Adipose tissue (tissue), 3 donors: ENCODE data around the gene ARHGAP12. TPM values are rescaled to one million over a fixed set of nuclear protein-coding genes. Genes with fewer than 3 reads are reported as not detected.
"Not testable (repeated sequence)": the region's sequence is repeated elsewhere in the genome, so short reads cannot be mapped to it uniquely, and the experiment has no call there.

Experiments
- H3K27ac ChIP-seq: one replicate; pipeline ENCODE4 v1.5.1; 2013; ENCODE audit warnings: low read depth, low read length
- WGBS, 3 donors: extraction: QIAGEN DNeasy Blood & Tissue Kit; methylation state at CpG; one replicate each; pipeline ENCODE4 v1.1.7; 2013; 5-methylcytosine and 5-hydroxymethylcytosine counted together
- polyA plus RNA-seq, 3 donors: library from polyadenylated mRNA; stranded (reverse); fragments of 200-250 nt; gene quantifications; one replicate each; pipeline ENCODE4 v1.2.3, GENCODE V29; 2013
- donor health status: healthy with polysubstance abuse.
- donor health status: Bipolar disorder and iron deficiency.
- donor health status: healthy.

Gene ARHGAP12
- polyA plus RNA-seq, 3 donors: 7.8 to 25.8 (median 9.2) TPM

- 25 to 92% (median 78%) methylated on average over 1 of the region's 1 CpG for WGBS, 3 donors
- H3K27ac ChIP-seq: no peak overlapping the region
Measured at GRCh38 chr10:31905586-31905985, 23.0 kb downstream of the ARHGAP12 start.

- 88 to 100% (median 95%) methylated on average over 1 of the region's 1 CpG for WGBS, 3 donors
- H3K27ac ChIP-seq: no peak overlapping the region
Measured at GRCh38 chr10:31902625-31903024, 26.0 kb downstream of the ARHGAP12 start.

GRCh38 chr10:31897506-31897905 is 31.1 kb downstream of the ARHGAP12 start:
- no peak overlapping the region for H3K27ac ChIP-seq
- 46 to 71% (median 68%) methylated on average over 2 of the region's 2 CpGs for WGBS, 3 donors

- H3K27ac ChIP-seq: no peak overlapping the region
- 64 to 89% (median 72%) methylated on average over 1 of the region's 1 CpG for WGBS, 3 donors
Measured at GRCh38 chr10:31896968-31897384, 31.7 kb downstream of the ARHGAP12 start.

GRCh38 chr10:31895722-31896121 is 32.9 kb downstream of the ARHGAP12 start:
- H3K27ac ChIP-seq: not testable (repeated sequence)
- 95 to 99% (median 98%) methylated on average over 5 to 6 of the region's 6 CpGs for WGBS, 3 donors

GRCh38 chr10:31888442-31888841 is 40.2 kb downstream of the ARHGAP12 start:
- H3K27ac ChIP-seq: no peak overlapping the region
- 50 to 74% (median 72%) methylated on average over 1 of the region's 1 CpG for WGBS, 3 donors

- H3K27ac ChIP-seq: no peak overlapping the region
- 96 to 99% (median 97%) methylated on average over 7 of the region's 7 CpGs for WGBS, 3 donors
Measured at GRCh38 chr10:31887850-31888249, 40.8 kb downstream of the ARHGAP12 start.

- no peak overlapping the region for H3K27ac ChIP-seq
- WGBS, 3 donors: 57 to 87% (median 68%) methylated on average over 1 of the region's 1 CpG
Measured at GRCh38 chr10:31886885-31887284, 41.7 kb downstream of the ARHGAP12 start.

GRCh38 chr10:31885971-31886370 is 42.7 kb downstream of the ARHGAP12 start:
- H3K27ac ChIP-seq: no peak overlapping the region

- H3K27ac ChIP-seq: no peak overlapping the region
- 85 to 95% (median 87%) methylated on average over 2 of the region's 2 CpGs for WGBS, 3 donors
Measured at GRCh38 chr10:31884386-31884785, 44.2 kb downstream of the ARHGAP12 start.

- H3K27ac ChIP-seq: no peak overlapping the region
- WGBS, 3 donors: 49 to 65% (median 56%) methylated on average over 3 of the region's 3 CpGs
Measured at GRCh38 chr10:31883397-31883796, 45.2 kb downstream of the ARHGAP12 start.

- no peak overlapping the region for H3K27ac ChIP-seq
Measured at GRCh38 chr10:31878486-31878885, 50.1 kb downstream of the ARHGAP12 start.

- WGBS, 3 donors: 75 to 76% (median 75%) methylated on average over 6 of the region's 6 CpGs
- no peak overlapping the region for H3K27ac ChIP-seq
Measured at GRCh38 chr10:31876652-31877352, 51.8 kb downstream of the ARHGAP12 start.

- 92 to 98% (median 96%) methylated on average over 2 of the region's 2 CpGs for WGBS, 3 donors
- H3K27ac ChIP-seq: no peak overlapping the region
Measured at GRCh38 chr10:31875608-31876007, 53.0 kb downstream of the ARHGAP12 start.

GRCh38 chr10:31873724-31874123 is 54.9 kb downstream of the ARHGAP12 start:
- H3K27ac ChIP-seq: no peak overlapping the region
- WGBS, 3 donors: 60 to 76% (median 76%) methylated on average over 1 of the region's 1 CpG

- WGBS, 3 donors: 59 to 84% (median 80%) methylated on average over 7 of the region's 7 CpGs
- H3K27ac ChIP-seq: no peak overlapping the region
Measured at GRCh38 chr10:31871266-31872065, 57.2 kb downstream of the ARHGAP12 start.

GRCh38 chr10:31867646-31868045 is 61.0 kb downstream of the ARHGAP12 start:
- no peak overlapping the region for H3K27ac ChIP-seq
- WGBS, 3 donors: 94 to 96% (median 96%) methylated on average over 3 of the region's 3 CpGs

GRCh38 chr10:31866118-31866670 is 62.4 kb downstream of the ARHGAP12 start:
- 77 to 86% (median 80%) methylated on average over 4 of the region's 4 CpGs for WGBS, 3 donors
- H3K27ac ChIP-seq: no peak overlapping the region

- H3K27ac ChIP-seq: no peak overlapping the region
- 25 to 53% (median 36%) methylated on average over 5 of the region's 5 CpGs for WGBS, 3 donors
Measured at GRCh38 chr10:31864834-31865518, 63.7 kb downstream of the ARHGAP12 start.
